H1 (cell line): ENCODE results near the gene CORO6. TPM values are rescaled to one million over a fixed set of nuclear protein-coding genes. Genes with fewer than 3 reads are reported as not detected.
A peak's percentile ranks its signal among the peaks of the same experiment; 100 is the strongest.

Experiments used
- CTCF ChIA-PET: fragments of 300-600 bp; sonication (Branson Sonifier 250); formaldehyde crosslinking; loops from one replicate; lab custom pipeline; 2021; ENCODE audit not compliant: partially characterized antibody; lab: Charles Lee
- POLR2A ChIA-PET: fragments of 300-600 bp; sonication (Branson Sonifier 250); formaldehyde crosslinking; loops from one replicate; lab custom pipeline; 2021; ENCODE audit warnings: inconsistent platforms; ENCODE audit not compliant: partially characterized antibody; lab: Charles Lee
- DNase-seq, 2 experiments: peaks; one replicate each; pipeline versions ENCODE4 v3.0.0 to v3.0.0-alpha.2; 2010 to 2022; ENCODE audit warnings: low spot score in 2 of 2, low read depth in 1 of 2, mixed read lengths in 1 of 2
- FAIRE-seq: peaks from 2 replicates; lab custom pipeline; 2011; peaks lifted over from hg19 to GRCh38; lab: Jason Lieb, UNC
- H2AFZ ChIP-seq: 2 replicates; pipeline ENCODE4 v1.8.1; 2012; ENCODE audit warnings: low read length, inconsistent platforms
- H2AK5ac ChIP-seq: 2 replicates; pipeline ENCODE4 v1.6.1; 2013; ENCODE audit warnings: low read depth, low read length
- H2BK120ac ChIP-seq: replicated peaks from 2 replicates; pipeline ENCODE3; 2013; ENCODE audit warnings: low read depth, low read length, inconsistent platforms
- H2BK12ac ChIP-seq: 2 replicates; pipeline ENCODE4 v1.6.1; 2013; ENCODE audit warnings: low read depth, low read length
- H2BK15ac ChIP-seq: 2 replicates; pipeline ENCODE4 v1.6.1; 2013; ENCODE audit warnings: low read length
- H2BK20ac ChIP-seq: 2 replicates; pipeline ENCODE4 v1.6.1; 2013; ENCODE audit warnings: low read length
- H2BK5ac ChIP-seq: 2 replicates; pipeline ENCODE4 v1.6.1; 2013; ENCODE audit warnings: low read depth, low read length
- H3K14ac ChIP-seq: 2 replicates; pipeline ENCODE4 v1.6.1; 2013; ENCODE audit warnings: inconsistent platforms; ENCODE audit not compliant: insufficient read length
- H3K18ac ChIP-seq: 2 replicates; pipeline ENCODE4 v1.6.1; 2013; ENCODE audit warnings: low read length; ENCODE audit errors: extremely low read depth
- H3K23ac ChIP-seq: 2 replicates; pipeline ENCODE4 v1.6.1; 2013; ENCODE audit warnings: inconsistent platforms; ENCODE audit not compliant: insufficient read length
- H3K23me2 ChIP-seq: 2 replicates; pipeline ENCODE4 v1.6.1; 2013; ENCODE audit warnings: low read depth, low read length
- H3K27ac ChIP-seq: 2 replicates; pipeline ENCODE4 v1.6.1; 2011; ENCODE audit warnings: low read depth, low read length, inconsistent platforms
- H3K27me3 ChIP-seq, 4 experiments: replicated peaks in 1 of 4; 1 replicate in 1 of 4; 2 replicates in 3 of 4; pipeline versions ENCODE4 v1.6.1 to v1.8.1; 2011 to 2013; ENCODE audit warnings: low read length in 3 of 4, mild to moderate bottlenecking in 3 of 4, inconsistent platforms in 2 of 4, mixed read lengths in 2 of 4, moderate library complexity in 1 of 4; ENCODE audit not compliant: control insufficient read depth in 3 of 4, insufficient read depth in 3 of 4; ENCODE audit errors: extremely low read depth in 1 of 4
- H3K36me3 ChIP-seq, 4 experiments: 2 replicates each; pipeline versions ENCODE4 v1.6.1 to v1.8.1; 2011 to 2013; ENCODE audit warnings: mild to moderate bottlenecking in 4 of 4, low read length in 3 of 4, moderate library complexity in 2 of 4, control low read depth in 1 of 4, inconsistent platforms in 1 of 4; ENCODE audit not compliant: insufficient read depth in 4 of 4, control insufficient read depth in 2 of 4
- H3K4ac ChIP-seq: replicated peaks from 2 replicates; pipeline ENCODE3; 2013; ENCODE audit warnings: low read length, low read depth, mixed read lengths, inconsistent platforms; ENCODE audit not compliant: insufficient read length
- H3K4me1 ChIP-seq, 4 experiments: replicated peaks in 1 of 4; 1 replicate in 1 of 4; 2 replicates in 3 of 4; pipeline versions ENCODE4 v1.6.1 to v1.8.1; 2011 to 2013; ENCODE audit warnings: low read length in 3 of 4, inconsistent platforms in 2 of 4, mixed read lengths in 1 of 4; ENCODE audit not compliant: insufficient read depth in 4 of 4, control insufficient read depth in 3 of 4
- H3K4me2 ChIP-seq, 2 experiments: 2 replicates each; pipeline versions ENCODE4 v1.6.1 to v1.8.1; 2011 to 2013; ENCODE audit warnings: low read depth in 2 of 2, low read length in 2 of 2, control low read depth in 1 of 2, inconsistent platforms in 1 of 2, mild to moderate bottlenecking in 1 of 2; ENCODE audit not compliant: insufficient read depth in 1 of 2
- H3K4me3 ChIP-seq, 4 experiments: fragments of 200-600, 300-600 bp in 1 of 4; sonication (generic), shearing (Covaris generic), sonication (Bioruptor Twin) in 1 of 4; 2 replicates each; pipeline versions ENCODE4 v1.5.1 to v1.8.1; 2011 to 2016; ENCODE audit warnings: low read length in 4 of 4, low read depth in 3 of 4, control low read depth in 2 of 4, inconsistent platforms in 2 of 4, mild to moderate bottlenecking in 2 of 4, mixed read lengths in 1 of 4, moderate library complexity in 1 of 4; ENCODE audit not compliant: insufficient read depth in 2 of 4; ENCODE audit errors: extremely low read depth in 1 of 4
- H3K56ac ChIP-seq: replicated peaks from 2 replicates; pipeline ENCODE3; 2013; ENCODE audit warnings: low read depth, mild to moderate bottlenecking, mixed read lengths, low read length, inconsistent platforms; ENCODE audit not compliant: insufficient read length
- H3K79me1 ChIP-seq: 2 replicates; pipeline ENCODE4 v1.6.1; 2013; ENCODE audit warnings: low read depth, low read length, control low read depth
- H3K79me2 ChIP-seq, 2 experiments: 2 replicates each; pipeline versions ENCODE4 v1.6.1 to v1.8.1; 2012 to 2013; ENCODE audit warnings: low read length in 2 of 2, mild to moderate bottlenecking in 2 of 2, inconsistent platforms in 1 of 2; ENCODE audit not compliant: insufficient read depth in 2 of 2, control insufficient read depth in 1 of 2
- H3K9ac ChIP-seq, 4 experiments: replicated peaks in 1 of 4; 1 replicate in 1 of 4; 2 replicates in 3 of 4; pipeline versions ENCODE4 v1.6.1 to v1.8.1; 2011 to 2013; ENCODE audit warnings: low read depth in 3 of 4, low read length in 3 of 4, control low read depth in 2 of 4, mild to moderate bottlenecking in 2 of 4, moderate library complexity in 2 of 4, inconsistent platforms in 1 of 4; ENCODE audit errors: extremely low read depth in 1 of 4
- H3K9me3 ChIP-seq, 2 experiments: 2 replicates each; pipeline versions ENCODE4 v1.6.1 to v1.8.1; 2012 to 2013; ENCODE audit warnings: mild to moderate bottlenecking in 2 of 2, moderate library complexity in 2 of 2, control low read depth in 1 of 2, inconsistent platforms in 1 of 2, low read depth in 1 of 2, low read length in 1 of 2, mixed read lengths in 1 of 2; ENCODE audit not compliant: insufficient read depth in 2 of 2
- H4K20me1 ChIP-seq, 2 experiments: replicated peaks in 1 of 2; 2 replicates each; pipeline versions ENCODE3 to v1.8.1; 2011 to 2013; ENCODE audit warnings: inconsistent platforms in 2 of 2, low read length in 2 of 2, mild to moderate bottlenecking in 1 of 2; ENCODE audit not compliant: insufficient read depth in 2 of 2, control insufficient read depth in 1 of 2
- H4K5ac ChIP-seq: 2 replicates; pipeline ENCODE4 v1.6.1; 2013; ENCODE audit warnings: low read length, low read depth, mixed read lengths, inconsistent platforms; ENCODE audit not compliant: insufficient read length
- H4K8ac ChIP-seq: 2 replicates; pipeline ENCODE4 v1.8.0; 2013; ENCODE audit warnings: mild to moderate bottlenecking, moderate library complexity, low read length, inconsistent platforms; ENCODE audit not compliant: insufficient read depth; ENCODE audit errors: extremely low read depth
- H4K91ac ChIP-seq: replicated peaks from 2 replicates; pipeline ENCODE3; 2013; ENCODE audit warnings: low read length, mixed read lengths, inconsistent platforms; ENCODE audit not compliant: insufficient read length
- BACH1 ChIP-seq: IDR thresholded peaks from 2 replicates; pipeline ENCODE4 v1.6.1; 2012; ENCODE audit warnings: low read length, improper control_type of control experiment
- CBX5 ChIP-seq: fragments of 300-800, 300-1000 bp; sonication (generic); IDR thresholded peaks from 2 replicates; pipeline ENCODE4 v1.7.1; 2016; ENCODE audit warnings: antibody characterized with exemption, low read length, low read depth
- EGR1 ChIP-seq: IDR thresholded peaks from 2 replicates; pipeline ENCODE4 v1.6.1; 2011; ENCODE audit warnings: low read depth, low read length, borderline replicate concordance
- RAD21 ChIP-seq, 2 experiments: IDR thresholded peaks in 1 of 2; conservative IDR thresholded peaks in 1 of 2; 2 replicates each; pipeline ENCODE4 v1.6.1; 2011; ENCODE audit warnings: low read depth in 2 of 2, low read length in 2 of 2, improper control_type of control experiment in 1 of 2, inconsistent platforms in 1 of 2, mild to moderate bottlenecking in 1 of 2, moderate library complexity in 1 of 2
- TAF1 ChIP-seq: IDR thresholded peaks from 2 replicates; pipeline ENCODE4 v1.6.1; 2011; ENCODE audit warnings: mild to moderate bottlenecking, low read depth, low read length
- TAF7 ChIP-seq: optimal IDR thresholded peaks from 2 replicates; pipeline ENCODE3; 2011; ENCODE audit warnings: low read depth, mild to moderate bottlenecking, inconsistent platforms, low read length, moderate library complexity, borderline replicate concordance
- TBP ChIP-seq: IDR thresholded peaks from 2 replicates; pipeline ENCODE4 v1.6.1; 2011; ENCODE audit warnings: low read depth, low read length, improper control_type of control experiment
- YY1 ChIP-seq: IDR thresholded peaks from 2 replicates; pipeline ENCODE4 v1.6.1; 2011; ENCODE audit warnings: low read depth, mild to moderate bottlenecking, low read length
- WGBS, 2 experiments: shearing (Covaris generic) in 1 of 2; methylation state at CpG; one replicate each; pipeline versions ENCODE4 v1.1.6 to v1.1.7; 2013 to 2015; ENCODE audit warnings: low lambda C conversion rate in 2 of 2, mixed read lengths in 2 of 2, inconsistent platforms in 1 of 2, low coverage in 1 of 2, missing lambda C conversion rate in 1 of 2; ENCODE audit not compliant: insufficient replicate concordance in 2 of 2, insufficient coverage in 1 of 2, insufficient read length in 1 of 2; ENCODE audit errors: extremely low coverage in 1 of 2, missing lambda C conversion rate in 1 of 2; 5-methylcytosine and 5-hydroxymethylcytosine counted together
- polyA plus RNA-seq, 7 experiments: library from polyadenylated mRNA; depleted of rRNA in 3 of 7; stranded (reverse) in 5 of 7; unstranded in 2 of 7; fragments of >200 nt in 5 of 7; fragments of 200-250 nt in 2 of 7; gene quantifications; 1 replicate in 5 of 7; 2 replicates in 1 of 7; 4 replicates in 1 of 7; pipeline versions ENCODE4 v1.2.1 to v1.2.3, GENCODE V29; 2011 to 2013; ENCODE audit warnings: missing spikeins in 2 of 7, mixed read lengths in 2 of 7
- total RNA-seq: library from RNA; stranded (reverse); fragmentation: NEBNext Ultra II Directional; extraction: Animal tissue kit (Norgen Biotek cat#: 25700); gene quantifications from 2 replicates; pipeline ENCODE4 v1.2.1, GENCODE V29; 2021
- TF ChIP-seq, protein P1 (sequence below): IDR thresholded peaks from 2 replicates; pipeline ENCODE4 v1.6.1; 2011; ENCODE audit warnings: low read depth, mild to moderate bottlenecking, low read length; ENCODE audit not compliant: insufficient read depth

The CORO6 gene
- total and polyA plus RNA-seq, 2 of the 8 experiments (the other 6 are each of a cell fraction or from before 2014, with no cell fraction given): 2.5 to 8.6 TPM

DNA sequence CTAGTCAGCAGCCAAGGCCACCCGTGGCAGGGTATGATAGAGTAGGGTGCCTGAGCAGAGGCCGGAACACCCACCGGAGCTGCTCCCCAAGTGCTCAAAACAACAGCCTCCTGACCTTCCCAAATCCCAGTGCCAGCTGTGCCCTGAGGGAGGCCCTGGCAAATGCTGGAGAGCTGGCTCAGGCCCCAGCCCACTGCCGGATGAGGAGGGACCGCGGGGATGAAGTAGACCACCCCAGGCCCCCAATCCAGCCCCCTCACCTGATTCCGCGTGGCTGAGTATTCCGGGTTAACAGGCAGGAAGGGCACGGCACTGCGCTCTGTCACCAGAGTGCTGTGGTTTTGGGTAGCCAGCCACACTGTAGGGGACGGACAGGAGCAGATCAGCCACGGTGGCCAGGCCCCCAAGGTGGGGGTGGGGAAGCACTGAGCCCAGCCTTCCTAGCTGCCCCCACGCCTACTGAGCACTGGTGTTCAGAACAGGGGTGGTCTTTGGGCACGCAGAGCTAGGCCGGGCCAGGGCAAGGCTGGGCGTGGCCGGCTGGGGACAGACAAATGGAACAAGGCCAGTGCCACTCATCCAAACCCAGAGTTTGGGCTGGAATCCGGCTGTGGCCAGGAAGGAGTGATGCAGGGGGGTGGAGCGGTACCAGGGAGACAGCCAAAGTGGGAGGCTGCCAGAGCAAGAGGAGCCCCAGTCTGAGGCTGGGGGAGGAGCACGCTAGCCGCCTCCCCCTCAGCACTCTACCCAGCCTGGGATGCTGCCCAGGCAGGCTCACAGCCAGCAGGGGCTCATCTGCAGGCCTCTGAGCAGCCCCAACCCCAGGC, 45.1 kb downstream of the CORO6 start:
- 93% methylated on average over 21 of the region's 22 CpGs; no CpG with 5 or more reads in 1 of the 2 experiments for WGBS, 2 experiments
- no peaks in the 10 kb centered on the region; the same call in 1 of the 2 replicates for H3K23me2 ChIP-seq
- H3K4me2 ChIP-seq: no peak overlapping the region
- H3K4ac ChIP-seq: no peak overlapping the region
- 0 out of 2 replicates have a peak overlapping the region, but pooled peaks have one; percentile 2 for H2BK5ac ChIP-seq
- 0 out of 7 replicates have a peak, but pooled peaks cover 0 to 3% (median 0%) of the 10 kb centered on the region in 4 experiments for H3K27me3 ChIP-seq
- TF ChIP-seq EGR1 (no peak), TAF1 (no peak), TBP (no peak), BACH1 (no peak), RAD21 (IDR thresholded peaks at IDR 0.05 in 1 of 2, conservative IDR thresholded peaks at IDR 0.05 in 1 of 2; ENCODE audit: low read depth in 2 of 2, low read length in 2 of 2) (no peak), CBX5 (no peak), TAF7 (no peak), YY1 (no peak)
- TF ChIP-seq, protein P1, sequence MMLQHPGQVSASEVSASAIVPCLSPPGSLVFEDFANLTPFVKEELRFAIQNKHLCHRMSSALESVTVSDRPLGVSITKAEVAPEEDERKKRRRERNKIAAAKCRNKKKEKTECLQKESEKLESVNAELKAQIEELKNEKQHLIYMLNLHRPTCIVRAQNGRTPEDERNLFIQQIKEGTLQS: no peak
- H3K23ac ChIP-seq: no peak overlapping the region
- FAIRE-seq: no peak
- H3K79me2 ChIP-seq: no peaks in the 10 kb centered on the region
- H3K27ac ChIP-seq: no peak overlapping the region
- CTCF ChIA-PET: interaction anchor here (0.5 to 15.3 kb wide), 7 partner anchors 10 to 549 kb away, joined by 3 to 193 read pairs (median 11); partner anchors contain the start of genes ANKRD13B and CORO6
- H2AFZ ChIP-seq: no peak overlapping the region
- no peak overlapping the region for H3K9ac ChIP-seq
- no peak for DNase-seq
- no peak overlapping the region for H4K5ac ChIP-seq
- H3K9me3 ChIP-seq: no peaks in the 10 kb centered on the region
- no peak overlapping the region for H3K14ac ChIP-seq
- POLR2A ChIA-PET: interaction anchor here (1.1 to 2.8 kb wide), 2 partner anchors 8 to 15 kb away, joined by 4 to 12 read pairs; partner anchors contain the start of gene ANKRD13B
- no peak overlapping the region for H4K8ac ChIP-seq
- H2BK12ac ChIP-seq: no peak overlapping the region
- no peak overlapping the region for H3K4me3 ChIP-seq
- peaks cover 14 to 30% (median 15%) of the 10 kb centered on the region in 4 experiments; a peak in 6 of 8 replicates for H3K36me3 ChIP-seq
- no peak overlapping the region for H2BK120ac ChIP-seq
- no peak overlapping the region for H2AK5ac ChIP-seq
- no peak overlapping the region for H2BK15ac ChIP-seq
- no peak overlapping the region for H3K18ac ChIP-seq
- no peaks in the 10 kb centered on the region; a peak in 1 of 7 replicates for H3K4me1 ChIP-seq
- no peak overlapping the region for H4K91ac ChIP-seq
- H3K79me1 ChIP-seq: no peaks in the 10 kb centered on the region
- H4K20me1 ChIP-seq: peaks cover 0 to 6% of the 10 kb centered on the region in 2 experiments
- no peak overlapping the region for H3K56ac ChIP-seq
- no peak overlapping the region for H2BK20ac ChIP-seq
